NCI-H510A (cell line): ENCODE results near the gene BACH2.

ENCODE experiments used
- DNase-seq: peaks from one replicate; lab custom pipeline; 2025; lab: John Stamatoyannopoulos, UW

Gene BACH2

GRCh38 chr6:90277302-90278011 lies 19.2 kb downstream of the BACH2 start:
- no peak for DNase-seq

GRCh38 chr6:90274451-90275030 lies 22.1 kb downstream of the BACH2 start:
- no peak for DNase-seq

- no peak for DNase-seq
Observed at GRCh38 chr6:90273863-90274262, 22.8 kb downstream of the BACH2 start.

GRCh38 chr6:90272895-90273294 lies 23.7 kb downstream of the BACH2 start:
- no peak for DNase-seq

- DNase-seq: no peak
Observed at GRCh38 chr6:90271831-90272230, 24.8 kb downstream of the BACH2 start.

GRCh38 chr6:90269334-90269733 lies 27.3 kb downstream of the BACH2 start:
- no peak for DNase-seq

GRCh38 chr6:90268178-90268577 lies 28.5 kb downstream of the BACH2 start:
- no peak for DNase-seq

- DNase-seq: no peak
Observed at GRCh38 chr6:90266905-90267621, 29.6 kb downstream of the BACH2 start.

- no peak for DNase-seq
Observed at GRCh38 chr6:90264561-90264960, 32.1 kb downstream of the BACH2 start.

GRCh38 chr6:90263633-90264032 lies 33.0 kb downstream of the BACH2 start:
- DNase-seq: no peak

GRCh38 chr6:90261801-90262200 lies 34.8 kb downstream of the BACH2 start:
- DNase-seq: no peak

GRCh38 chr6:90257486-90257738 lies 39.2 kb downstream of the BACH2 start:
- no peak for DNase-seq

- no peak for DNase-seq
Observed at GRCh38 chr6:90256698-90257485, 39.8 kb downstream of the BACH2 start.

GRCh38 chr6:90253631-90254030 lies 43.0 kb downstream of the BACH2 start:
- DNase-seq: no peak

GRCh38 chr6:90251295-90251992 lies 45.2 kb downstream of the BACH2 start:
- no peak for DNase-seq

- DNase-seq: no peak
Observed at GRCh38 chr6:90250405-90250804, 46.2 kb downstream of the BACH2 start.

GRCh38 chr6:90249458-90249857 lies 47.2 kb downstream of the BACH2 start:
- no peak for DNase-seq

GRCh38 chr6:90249034-90249433 lies 47.6 kb downstream of the BACH2 start:
- DNase-seq: no peak

- no peak for DNase-seq
Observed at GRCh38 chr6:90247262-90247661, 49.4 kb downstream of the BACH2 start.

- no peak for DNase-seq
Observed at GRCh38 chr6:90241229-90241880, 55.3 kb downstream of the BACH2 start.

- DNase-seq: no peak
Observed at GRCh38 chr6:90238496-90239266, 58.0 kb downstream of the BACH2 start.
